IgD-negative memory B cell (primary cell): ENCODE data around the gene DSCAM. TPM values are rescaled to one million over a fixed set of nuclear protein-coding genes. Genes with fewer than 3 reads are reported as not detected.

Source experiments
- H3K27ac Mint-ChIP-seq, 3 donors: one replicate each; pipeline ENCODE4 v1.8.0; 2020 to 2022; ENCODE audit warnings: mild to moderate bottlenecking in 3 of 3, mixed read lengths in 3 of 3, moderate library complexity in 1 of 3
- H3K27me3 Mint-ChIP-seq: one replicate; pipeline ENCODE4 v1.8.0; 2021; ENCODE audit warnings: mixed read lengths
- H3K36me3 Mint-ChIP-seq: one replicate; pipeline ENCODE4 v1.8.0; 2020; ENCODE audit warnings: mild to moderate bottlenecking, mixed read lengths
- H3K4me1 Mint-ChIP-seq, 3 donors: one replicate each; pipeline ENCODE4 v1.8.0; 2020 to 2022; ENCODE audit warnings: mixed read lengths in 3 of 3, mild to moderate bottlenecking in 1 of 3
- H3K4me3 Mint-ChIP-seq, 4 donors: one replicate each; pipeline ENCODE4 v1.8.0; 2020 to 2022; ENCODE audit warnings: mild to moderate bottlenecking in 4 of 4, mixed read lengths in 4 of 4, moderate library complexity in 3 of 4
- H3K9me3 Mint-ChIP-seq, 3 donors: one replicate each; pipeline ENCODE4 v1.8.0; 2020 to 2021; ENCODE audit warnings: mixed read lengths in 3 of 3, mild to moderate bottlenecking in 1 of 3
- polyA plus RNA-seq: library from polyadenylated mRNA; unstranded; fragments of 300-500 nt; fragmentation: Illumina TruSeq; gene quantifications from one replicate; pipeline ENCODE4 v1.2.3, GENCODE V29; 2021

Gene DSCAM
- polyA plus RNA-seq, 1 donor from 2014 or later = not detected

DNA sequence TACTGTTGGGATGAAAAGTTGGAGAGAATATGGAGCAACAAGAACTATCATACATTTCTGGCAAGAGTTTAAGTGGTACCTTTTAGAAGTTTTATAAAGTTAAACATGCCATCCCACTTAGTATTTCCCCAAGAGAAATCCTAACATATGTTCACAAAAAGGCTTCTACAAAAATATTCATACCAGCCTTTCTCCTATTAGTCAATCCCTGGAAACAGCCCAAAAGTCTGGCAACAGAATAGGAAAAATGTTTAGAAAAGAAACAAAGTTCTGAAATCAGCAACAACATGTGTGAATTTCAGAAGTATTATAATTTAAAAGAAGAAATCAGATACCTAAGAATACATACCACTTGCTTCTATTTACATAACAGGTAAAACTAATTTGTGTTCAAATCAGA lies 271.0 kb downstream of the DSCAM start:
- Mint-ChIP-seq H3K9me3 (peaks cover 5 to 11% (median 5%) of the 10 kb centered on the region in 3 donors), H3K4me1 (no peaks in the 10 kb centered on the region), H3K4me3 (no peak overlapping the region), H3K36me3 (no peaks in the 10 kb centered on the region), H3K27ac (no peak overlapping the region), H3K27me3 (no peaks in the 10 kb centered on the region)

DNA sequence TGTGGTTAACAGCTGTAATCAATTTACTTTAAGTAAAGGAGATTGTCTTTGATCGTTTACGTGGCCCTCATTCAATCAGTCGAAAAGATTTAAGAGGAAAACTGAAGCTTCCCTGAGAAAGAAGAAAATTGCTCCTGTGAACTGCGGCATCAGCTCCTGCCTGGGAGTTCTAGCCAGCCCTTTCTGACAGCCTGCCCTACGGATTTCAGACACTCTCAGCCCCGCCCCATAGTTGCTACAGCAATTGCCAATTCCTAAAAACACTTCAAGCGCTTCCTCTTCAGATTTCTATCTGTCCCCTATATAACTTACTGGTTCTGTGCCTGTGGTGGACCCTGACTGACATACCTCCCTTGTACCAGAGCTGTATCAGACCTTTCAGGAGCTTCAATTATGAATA lies 277.6 kb downstream of the DSCAM start:
- H3K4me3 Mint-ChIP-seq = no peak overlapping the region
- H3K9me3 Mint-ChIP-seq = peaks cover 3 to 10% (median 4%) of the 10 kb centered on the region in 3 donors
- no peak overlapping the region for H3K27ac Mint-ChIP-seq
- no peaks in the 10 kb centered on the region for H3K36me3 Mint-ChIP-seq
- no peaks in the 10 kb centered on the region for H3K4me1 Mint-ChIP-seq
- no peaks in the 10 kb centered on the region for H3K27me3 Mint-ChIP-seq

DNA sequence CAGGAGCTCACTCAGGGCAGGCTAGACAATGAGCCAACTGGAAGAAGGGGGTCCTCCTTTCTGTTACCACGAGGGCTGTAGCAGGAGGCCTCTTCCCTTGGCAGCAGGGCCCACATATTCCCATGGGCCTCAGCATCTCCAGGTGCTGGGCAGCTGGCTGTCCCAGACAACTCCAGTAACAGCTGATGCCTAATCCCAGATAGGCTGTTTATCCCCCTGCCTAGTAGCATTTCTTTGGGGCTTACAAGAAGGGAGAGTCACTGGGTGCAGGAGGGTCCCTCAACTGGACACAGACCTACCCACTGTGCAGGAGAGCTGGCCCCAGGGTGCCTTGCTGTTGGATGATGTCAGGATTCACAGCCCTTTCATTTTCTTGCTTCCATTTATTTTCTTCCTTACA lies 278.2 kb downstream of the DSCAM start:
- Mint-ChIP-seq H3K4me3 (no peak overlapping the region), H3K9me3 (peaks cover 3 to 10% (median 6%) of the 10 kb centered on the region in 3 donors), H3K27ac (no peak overlapping the region), H3K36me3 (no peaks in the 10 kb centered on the region), H3K4me1 (no peaks in the 10 kb centered on the region), H3K27me3 (no peaks in the 10 kb centered on the region)

DNA sequence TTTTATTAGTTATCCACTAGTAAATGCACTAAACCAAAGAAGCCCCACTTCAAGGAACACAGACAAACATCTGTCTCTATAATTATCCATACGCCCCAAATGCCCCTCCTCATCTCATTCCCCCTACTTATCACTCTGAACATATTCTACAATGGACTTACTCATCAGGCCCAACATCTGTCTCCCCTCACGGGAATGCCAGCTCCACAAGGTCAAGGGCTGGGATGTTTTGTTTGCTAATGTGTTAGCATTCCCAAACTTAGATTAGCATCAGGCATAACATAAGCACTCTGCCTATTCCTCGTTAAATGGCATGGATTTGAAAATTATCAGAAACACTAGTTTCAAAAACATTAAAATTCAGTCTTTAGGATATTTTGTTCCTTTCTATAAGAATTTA lies 279.5 kb downstream of the DSCAM start:
- Mint-ChIP-seq H3K9me3 (peaks cover 3 to 10% (median 5%) of the 10 kb centered on the region in 3 donors), H3K4me3 (no peak overlapping the region), H3K27ac (no peak overlapping the region), H3K36me3 (no peaks in the 10 kb centered on the region), H3K27me3 (no peaks in the 10 kb centered on the region), H3K4me1 (no peaks in the 10 kb centered on the region)

DNA sequence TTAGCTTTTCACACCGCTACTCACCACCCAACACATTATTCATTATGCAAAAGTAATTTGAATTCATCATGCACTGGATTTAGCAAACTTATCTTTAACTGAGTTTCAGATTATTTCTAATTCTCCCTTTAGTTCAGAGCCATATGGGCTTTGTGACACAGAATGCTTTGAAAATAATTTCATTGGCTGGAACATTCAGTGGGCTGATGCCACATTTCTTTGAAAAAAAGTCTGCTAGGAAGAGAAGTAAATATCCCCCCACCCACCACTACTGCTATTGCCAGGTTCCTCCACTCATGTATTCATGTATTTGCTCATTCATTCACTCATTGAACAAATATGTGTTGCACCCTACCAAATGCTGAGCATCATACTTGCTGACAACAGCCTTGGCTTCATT lies 280.5 kb downstream of the DSCAM start:
- H3K9me3 Mint-ChIP-seq = peaks cover 3 to 10% (median 7%) of the 10 kb centered on the region in 3 donors
- no peaks in the 10 kb centered on the region for H3K27me3 Mint-ChIP-seq
- H3K4me1 Mint-ChIP-seq = no peaks in the 10 kb centered on the region
- H3K27ac Mint-ChIP-seq = no peak overlapping the region
- no peaks in the 10 kb centered on the region for H3K36me3 Mint-ChIP-seq
- H3K4me3 Mint-ChIP-seq = no peak overlapping the region

DNA sequence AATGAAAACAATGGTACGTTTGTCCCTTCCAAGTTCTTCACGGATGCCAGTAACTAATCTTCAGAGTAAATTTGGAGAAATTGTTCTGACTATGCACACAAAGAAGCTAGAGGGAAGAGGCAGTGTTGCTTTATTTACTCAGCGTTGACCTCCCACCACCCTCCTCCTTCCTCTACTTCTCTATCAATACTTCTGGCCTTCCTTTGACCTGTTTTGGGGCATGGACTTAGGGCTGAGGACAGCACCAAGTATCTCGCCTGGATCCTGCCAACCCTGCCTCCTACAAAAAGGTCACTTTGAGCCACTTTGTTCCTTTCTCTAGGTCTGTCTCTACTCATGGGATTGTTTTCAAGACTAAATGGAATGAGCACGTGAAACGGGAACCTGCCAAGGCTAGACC lies 282.6 kb downstream of the DSCAM start:
- Mint-ChIP-seq H3K4me3 (no peak overlapping the region), H3K27me3 (no peaks in the 10 kb centered on the region), H3K27ac (no peak overlapping the region), H3K4me1 (no peaks in the 10 kb centered on the region), H3K36me3 (no peaks in the 10 kb centered on the region), H3K9me3 (peaks cover 1 to 7% (median 3%) of the 10 kb centered on the region in 3 donors)

DNA sequence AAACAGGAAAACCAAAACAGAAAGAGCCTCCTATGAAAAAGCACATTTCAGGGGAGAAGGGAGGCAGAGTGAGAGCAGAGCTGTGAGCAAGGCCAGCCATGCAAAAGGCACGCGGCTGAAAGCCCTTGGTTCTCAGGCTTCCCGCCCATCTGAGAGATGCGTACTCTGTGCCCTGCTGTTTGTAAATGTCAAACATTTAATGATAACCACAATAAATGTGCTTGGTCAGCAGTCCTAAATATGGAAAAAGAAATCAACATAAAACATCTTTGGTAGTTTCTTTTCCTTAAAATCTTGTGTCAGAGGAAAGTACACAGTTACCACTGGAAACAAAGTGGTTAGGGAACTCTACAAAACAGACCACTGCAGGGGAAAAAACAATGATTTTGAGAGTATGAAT lies 283.1 kb downstream of the DSCAM start:
- Mint-ChIP-seq H3K4me3 (no peak overlapping the region), H3K27me3 (no peaks in the 10 kb centered on the region), H3K4me1 (no peaks in the 10 kb centered on the region), H3K9me3 (peaks cover 0 to 7% (median 3%) of the 10 kb centered on the region in 3 donors), H3K36me3 (no peaks in the 10 kb centered on the region), H3K27ac (no peak overlapping the region)

DNA sequence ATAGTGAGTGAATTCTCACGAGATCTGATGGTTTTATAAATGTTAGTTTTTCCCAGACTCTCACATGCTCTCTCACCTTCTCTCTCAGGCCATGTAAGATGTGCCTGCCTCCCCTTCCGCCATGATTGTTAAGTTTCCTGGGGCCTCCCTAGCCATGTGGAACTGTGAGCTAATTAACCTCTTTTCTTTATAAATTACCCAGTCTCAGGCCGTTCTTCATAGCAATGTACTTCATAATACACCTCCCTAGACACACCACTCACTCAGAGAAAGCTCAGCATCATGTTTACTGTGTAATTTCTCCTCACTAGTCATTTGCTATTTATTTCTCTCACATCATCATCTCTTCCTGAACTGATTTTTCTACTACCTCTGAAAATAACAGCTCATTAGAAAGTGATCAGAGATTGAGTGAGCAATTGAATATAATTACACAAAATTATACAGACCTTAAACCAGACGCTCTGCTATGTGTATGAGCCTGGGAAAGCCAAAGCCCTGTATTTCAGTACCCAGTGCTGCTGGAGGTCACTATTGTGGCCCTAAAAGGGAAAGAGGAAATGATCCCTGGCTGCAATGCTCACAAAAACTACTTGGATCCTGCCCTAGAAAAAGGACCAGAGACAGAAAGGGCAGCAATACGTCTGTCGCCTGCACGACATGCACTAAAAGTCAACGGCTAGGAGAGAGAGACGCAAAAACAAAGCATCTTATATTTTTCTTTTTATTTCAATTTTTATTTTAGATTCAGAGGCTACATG lies 284.5 kb downstream of the DSCAM start:
- Mint-ChIP-seq H3K27me3 (no peaks in the 10 kb centered on the region), H3K4me3 (no peak overlapping the region), H3K27ac (no peak overlapping the region), H3K36me3 (peaks cover 2% of the 10 kb centered on the region), H3K4me1 (no peaks in the 10 kb centered on the region), H3K9me3 (peaks cover 3 to 10% (median 5%) of the 10 kb centered on the region in 3 donors)

DNA sequence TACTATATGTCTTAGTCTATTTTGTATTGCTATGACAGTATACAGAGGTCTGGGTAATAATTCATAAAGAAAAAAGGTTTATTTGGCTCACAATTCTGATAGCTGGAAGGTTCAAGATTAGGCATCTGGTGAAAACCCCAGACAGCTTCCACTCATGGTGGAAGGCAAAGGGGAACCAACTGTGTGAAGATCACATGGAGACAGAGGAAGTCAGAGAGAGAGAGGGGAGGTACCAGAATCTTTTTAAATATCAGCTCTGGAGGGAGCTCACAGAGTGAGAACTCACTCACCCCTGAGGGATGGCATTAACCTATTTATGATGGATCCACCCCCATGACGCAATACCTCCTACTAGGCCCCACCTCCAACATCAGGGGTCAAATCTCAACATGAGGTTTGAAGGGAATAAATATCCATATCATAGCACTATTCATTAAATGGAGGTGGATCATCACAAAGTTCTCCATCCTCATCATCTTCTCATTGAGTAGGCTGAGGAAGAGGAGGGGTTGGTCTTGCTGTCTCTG lies 290.5 kb downstream of the DSCAM start:
- Mint-ChIP-seq H3K4me1 (peaks cover 0 to 2% (median 0%) of the 10 kb centered on the region in 3 donors), H3K27ac (no peak overlapping the region), H3K9me3 (peaks cover 2 to 7% (median 6%) of the 10 kb centered on the region in 3 donors), H3K27me3 (no peaks in the 10 kb centered on the region), H3K36me3 (peaks cover 2% of the 10 kb centered on the region), H3K4me3 (no peak overlapping the region)

DNA sequence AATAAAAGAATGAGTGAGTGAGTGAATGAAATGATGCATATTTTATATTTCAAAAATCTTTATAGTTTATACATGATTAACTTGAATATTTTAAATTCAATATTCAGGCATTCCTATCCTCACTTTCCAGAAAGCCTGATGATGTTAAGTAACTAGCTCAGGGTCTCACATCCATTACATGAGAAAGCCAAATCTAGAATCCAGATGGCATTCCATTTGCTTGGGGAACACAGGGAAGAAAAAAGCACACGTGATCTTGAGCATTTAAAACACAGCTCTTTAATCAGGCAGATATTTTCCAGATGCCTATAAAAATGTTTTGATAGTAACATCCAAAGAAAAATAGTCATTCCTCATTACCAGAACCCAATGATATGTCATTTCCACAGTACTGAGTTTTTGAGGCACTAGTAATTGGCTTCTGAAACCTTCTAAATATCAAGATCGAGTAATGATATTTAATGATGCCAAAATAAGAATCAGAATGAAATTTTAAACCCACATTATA lies 291.9 kb downstream of the DSCAM start:
- no peak overlapping the region for H3K4me3 Mint-ChIP-seq
- H3K9me3 Mint-ChIP-seq = peaks cover 2 to 6% (median 4%) of the 10 kb centered on the region in 3 donors
- peaks cover 0 to 2% (median 0%) of the 10 kb centered on the region in 3 donors for H3K4me1 Mint-ChIP-seq
- H3K27me3 Mint-ChIP-seq = no peaks in the 10 kb centered on the region
- peaks cover 2% of the 10 kb centered on the region for H3K36me3 Mint-ChIP-seq
- H3K27ac Mint-ChIP-seq = no peak overlapping the region

DNA sequence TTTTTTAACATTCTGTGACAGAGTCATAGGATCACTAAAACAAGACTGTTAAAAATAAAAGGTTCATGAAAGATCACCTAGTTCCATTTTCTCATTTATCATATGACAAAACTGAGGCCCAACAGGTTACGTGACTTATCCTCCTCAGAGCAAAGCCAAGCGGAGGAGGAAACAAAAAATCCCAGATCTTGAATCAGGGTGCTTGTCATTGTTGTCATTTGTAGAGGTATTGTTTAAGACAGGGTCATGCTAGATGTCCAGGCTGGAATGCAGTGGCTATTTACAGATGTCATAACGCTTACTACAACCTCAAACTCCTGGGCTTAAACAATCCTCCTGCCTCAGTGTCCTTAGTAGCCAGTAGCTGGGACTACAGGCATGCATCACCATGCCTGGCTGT lies 293.2 kb downstream of the DSCAM start:
- no peak overlapping the region for H3K27ac Mint-ChIP-seq
- peaks cover 0 to 2% (median 0%) of the 10 kb centered on the region in 3 donors for H3K4me1 Mint-ChIP-seq
- H3K4me3 Mint-ChIP-seq = no peak overlapping the region
- H3K36me3 Mint-ChIP-seq = peaks cover 2% of the 10 kb centered on the region
- H3K27me3 Mint-ChIP-seq = no peaks in the 10 kb centered on the region
- peaks cover 2 to 6% (median 4%) of the 10 kb centered on the region in 3 donors for H3K9me3 Mint-ChIP-seq

DNA sequence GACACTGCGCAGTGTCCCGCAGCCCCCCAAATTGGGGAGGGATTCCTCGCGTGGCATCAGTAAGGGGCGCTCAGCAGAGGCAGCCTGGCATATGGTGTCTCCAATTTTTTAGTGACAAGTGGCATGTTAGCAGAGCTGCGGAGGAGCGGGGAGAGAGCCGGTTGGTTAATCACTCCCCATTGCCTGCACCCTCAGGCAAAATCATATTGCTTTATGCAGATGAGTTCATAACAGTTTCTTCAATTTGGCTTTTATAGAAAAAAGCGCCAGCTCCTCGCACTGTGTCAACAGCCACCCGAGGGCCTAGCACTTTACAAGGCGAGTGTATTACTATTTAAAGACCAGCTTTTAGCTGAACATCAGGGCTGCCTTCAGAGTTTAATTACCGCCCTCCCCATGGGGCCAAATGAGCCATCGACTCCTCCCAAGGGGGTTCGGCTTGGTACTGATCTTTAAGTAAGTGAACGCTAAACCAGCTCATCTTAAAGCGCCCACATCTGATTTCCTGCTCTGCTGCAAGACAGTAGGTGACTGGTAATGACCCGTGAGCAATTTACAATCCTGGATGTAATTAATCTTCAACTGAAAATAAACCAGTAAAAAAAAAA lies 298.9 kb downstream of the DSCAM start:
- peaks cover 6 to 8% (median 7%) of the 10 kb centered on the region in 3 donors for H3K9me3 Mint-ChIP-seq
- H3K36me3 Mint-ChIP-seq = no peaks in the 10 kb centered on the region
- no peak overlapping the region for H3K4me3 Mint-ChIP-seq
- H3K27ac Mint-ChIP-seq = no peak overlapping the region
- no peaks in the 10 kb centered on the region for H3K27me3 Mint-ChIP-seq
- H3K4me1 Mint-ChIP-seq = no peaks in the 10 kb centered on the region

DNA sequence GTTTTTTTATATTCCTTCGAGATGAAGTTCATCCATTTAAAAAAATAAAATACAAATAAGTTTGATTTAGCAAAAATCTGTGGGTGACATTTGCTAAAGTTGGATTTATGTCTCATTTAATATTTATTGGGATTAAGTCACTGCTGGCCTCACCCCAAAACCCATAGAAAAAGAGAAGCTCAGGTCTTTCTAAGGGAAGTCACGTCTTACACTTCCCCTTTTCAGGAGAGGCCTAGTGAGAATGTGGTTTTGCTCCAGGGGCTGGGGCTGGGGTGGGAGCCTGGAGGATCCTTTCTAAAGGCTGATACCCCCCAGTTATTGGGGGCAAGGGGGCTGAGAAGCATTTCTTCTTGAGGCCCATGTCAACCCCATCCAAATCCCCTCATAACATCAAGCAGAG lies 300.3 kb downstream of the DSCAM start:
- Mint-ChIP-seq H3K27ac (no peak overlapping the region), H3K4me1 (no peaks in the 10 kb centered on the region), H3K36me3 (no peaks in the 10 kb centered on the region), H3K27me3 (no peaks in the 10 kb centered on the region), H3K9me3 (peaks cover 6 to 10% (median 9%) of the 10 kb centered on the region in 3 donors), H3K4me3 (no peak overlapping the region)

DNA sequence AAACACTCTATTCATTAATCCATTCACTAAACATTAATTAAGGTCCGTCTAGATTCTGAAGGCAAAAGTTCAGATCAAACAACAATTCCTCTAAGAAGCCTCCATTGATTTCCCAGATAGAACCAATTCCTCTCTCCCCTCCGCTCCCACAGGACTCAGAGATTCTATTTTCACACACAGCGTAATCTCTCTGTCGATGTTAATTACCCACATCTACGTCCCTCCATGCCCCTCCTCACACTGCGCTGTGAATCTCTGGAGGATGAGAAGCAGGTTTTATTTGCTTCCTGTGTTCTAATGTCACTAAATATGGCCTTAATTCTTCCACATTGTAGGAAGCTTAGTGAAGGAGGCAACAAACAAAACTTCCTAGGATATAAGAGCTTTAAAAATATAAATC lies 306.7 kb downstream of the DSCAM start:
- Mint-ChIP-seq H3K36me3 (no peaks in the 10 kb centered on the region), H3K27ac (no peak overlapping the region), H3K4me1 (no peaks in the 10 kb centered on the region), H3K27me3 (no peaks in the 10 kb centered on the region), H3K9me3 (peaks cover 3 to 18% (median 10%) of the 10 kb centered on the region in 3 donors), H3K4me3 (no peak overlapping the region)

DNA sequence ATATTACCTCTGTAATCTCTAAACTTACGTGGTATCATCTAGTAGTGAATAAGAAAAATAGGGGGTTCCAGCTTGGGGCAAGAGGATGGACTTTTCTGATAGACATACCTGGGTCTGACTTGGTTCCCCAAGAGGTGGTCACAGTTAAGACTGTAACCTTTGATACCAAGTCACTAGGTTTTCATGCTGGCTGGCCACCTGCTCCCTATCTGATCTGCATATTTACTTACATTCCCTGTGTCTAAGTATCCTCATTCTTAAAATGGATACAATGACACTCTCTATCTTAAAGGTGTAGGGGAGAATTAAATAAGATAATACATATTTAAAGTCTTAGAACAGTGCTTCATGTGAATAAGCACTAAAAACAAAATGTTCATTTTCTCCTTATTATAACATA lies 312.1 kb downstream of the DSCAM start:
- H3K4me3 Mint-ChIP-seq = no peak overlapping the region
- no peak overlapping the region for H3K27ac Mint-ChIP-seq
- H3K27me3 Mint-ChIP-seq = no peaks in the 10 kb centered on the region

More for the DNA sequence above, 312.1 kb downstream of the DSCAM start:
- peaks cover 0 to 9% (median 7%) of the 10 kb centered on the region in 3 donors for H3K9me3 Mint-ChIP-seq
- no peaks in the 10 kb centered on the region for H3K36me3 Mint-ChIP-seq
- H3K4me1 Mint-ChIP-seq = no peaks in the 10 kb centered on the region
